ENCODE data around the gene TSKS. TPM values are rescaled to one million over a fixed set of nuclear protein-coding genes. Genes with fewer than 3 reads are reported as not detected.

The TSKS gene
- total RNA-seq, 1 donor from 2014 or later, result not detected

- Mint-ChIP-seq H3K4me3 (no peak overlapping the region), H3K4me1 (no peaks in the 10 kb centered on the region), H3K9me3 (no peaks in the 10 kb centered on the region), H3K27ac (ENCODE audit: unreplicated experiment) (peak overlapping the region; percentile 52), H3K36me3 (ENCODE audit: low read depth) (peaks cover 21% of the 10 kb centered on the region), H3K27me3 (ENCODE audit: low read depth) (no peaks in the 10 kb centered on the region)
- DNase-seq (ENCODE audit: low read depth, low spot score), result no peak
- TF ChIP-seq CTCF (conservative IDR thresholded peaks at IDR 0.05), result no peak
These were observed 23.3 kb upstream of the TSKS start for GRCh38 chr19:49786376-49786820.

- H3K4me3 Mint-ChIP-seq, result no peak overlapping the region
- DNase-seq (ENCODE audit: low read depth, low spot score), result no peak
These were observed 19.4 kb upstream of the TSKS start for GRCh38 chr19:49782515-49782914.

GRCh38 chr19:49781394-49781793 lies 18.3 kb upstream of the TSKS start:
- H3K27me3 Mint-ChIP-seq (ENCODE audit: low read depth), result no peaks in the 10 kb centered on the region
- peak overlapping the region; percentile 97 for H3K27ac Mint-ChIP-seq (ENCODE audit: unreplicated experiment)
- H3K9me3 Mint-ChIP-seq, result no peaks in the 10 kb centered on the region
- no peak for DNase-seq (ENCODE audit: low read depth, low spot score)
- TF ChIP-seq CTCF (conservative IDR thresholded peaks at IDR 0.05), result no peak
- H3K4me1 Mint-ChIP-seq, result peaks cover 5% of the 10 kb centered on the region
- H3K4me3 Mint-ChIP-seq, result no peak overlapping the region
- H3K36me3 Mint-ChIP-seq (ENCODE audit: low read depth), result peaks cover 21% of the 10 kb centered on the region

More at GRCh38 chr19:49782515-49782914, 19.4 kb upstream of the TSKS start:
- H3K36me3 Mint-ChIP-seq (ENCODE audit: low read depth), result peaks cover 21% of the 10 kb centered on the region
- H3K9me3 Mint-ChIP-seq, result no peaks in the 10 kb centered on the region
- H3K4me1 Mint-ChIP-seq, result peaks cover 5% of the 10 kb centered on the region
- H3K27me3 Mint-ChIP-seq (ENCODE audit: low read depth), result no peaks in the 10 kb centered on the region
- H3K27ac Mint-ChIP-seq (ENCODE audit: unreplicated experiment), result no peak overlapping the region
- no peak for TF ChIP-seq CTCF (conservative IDR thresholded peaks at IDR 0.05)

GRCh38 chr19:49780861-49781260 lies 17.8 kb upstream of the TSKS start:
- no peak overlapping the region for H3K4me3 Mint-ChIP-seq
- peaks cover 5% of the 10 kb centered on the region for H3K4me1 Mint-ChIP-seq
- peaks cover 21% of the 10 kb centered on the region for H3K36me3 Mint-ChIP-seq (ENCODE audit: low read depth)
- no peaks in the 10 kb centered on the region for H3K9me3 Mint-ChIP-seq
- TF ChIP-seq CTCF (conservative IDR thresholded peaks at IDR 0.05), result no peak
- H3K27me3 Mint-ChIP-seq (ENCODE audit: low read depth), result no peaks in the 10 kb centered on the region
- DNase-seq (ENCODE audit: low read depth, low spot score), result no peak
- H3K27ac Mint-ChIP-seq (ENCODE audit: unreplicated experiment), result peak overlapping the region; percentile 97

GRCh38 chr19:49779731-49780555 lies 16.8 kb upstream of the TSKS start:
- no peaks in the 10 kb centered on the region for H3K27me3 Mint-ChIP-seq (ENCODE audit: low read depth)
- peaks cover 5% of the 10 kb centered on the region for H3K4me1 Mint-ChIP-seq
- no peak overlapping the region for H3K4me3 Mint-ChIP-seq
- no peak for DNase-seq (ENCODE audit: low read depth, low spot score)
- peak overlapping the region; percentile 51 for H3K27ac Mint-ChIP-seq (ENCODE audit: unreplicated experiment)
- H3K9me3 Mint-ChIP-seq, result no peaks in the 10 kb centered on the region
- H3K36me3 Mint-ChIP-seq (ENCODE audit: low read depth), result peaks cover 17% of the 10 kb centered on the region
- no peak for TF ChIP-seq CTCF (conservative IDR thresholded peaks at IDR 0.05)
